Activated CD4-positive, CD25-positive, alpha-beta regulatory T cell (primary cell): ENCODE results near the gene ANKRD33B.
"Not testable (repeated sequence)": the region's sequence is repeated elsewhere in the genome, so short reads cannot be mapped to it uniquely, and the experiment has no call there.

Source experiments
- DNase-seq, 4 experiments: peaks; one replicate each; lab custom pipeline; 2025; lab: John Stamatoyannopoulos, UW

ANKRD33B gene

DNA sequence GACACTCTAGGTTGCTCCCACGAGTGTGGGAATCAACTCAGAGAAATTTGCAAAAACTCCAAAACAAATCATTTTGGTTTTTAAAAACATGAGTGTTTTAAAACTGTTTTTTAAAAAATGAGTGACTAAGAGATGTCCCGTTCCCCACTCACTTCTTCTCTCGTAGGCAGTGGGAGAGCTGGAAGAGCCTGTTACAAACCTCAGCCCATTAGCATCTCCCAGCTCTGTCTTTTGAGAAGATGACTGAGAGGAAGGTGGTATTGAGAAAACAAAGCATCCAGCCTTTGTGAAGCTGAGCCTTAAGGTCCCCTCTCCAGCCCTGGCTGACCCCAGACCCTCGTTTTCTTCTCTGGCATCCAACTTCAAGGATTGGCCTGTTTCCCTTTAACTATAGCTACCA is 4.7 kb upstream of the ANKRD33B start:
- no peak for DNase-seq

DNA sequence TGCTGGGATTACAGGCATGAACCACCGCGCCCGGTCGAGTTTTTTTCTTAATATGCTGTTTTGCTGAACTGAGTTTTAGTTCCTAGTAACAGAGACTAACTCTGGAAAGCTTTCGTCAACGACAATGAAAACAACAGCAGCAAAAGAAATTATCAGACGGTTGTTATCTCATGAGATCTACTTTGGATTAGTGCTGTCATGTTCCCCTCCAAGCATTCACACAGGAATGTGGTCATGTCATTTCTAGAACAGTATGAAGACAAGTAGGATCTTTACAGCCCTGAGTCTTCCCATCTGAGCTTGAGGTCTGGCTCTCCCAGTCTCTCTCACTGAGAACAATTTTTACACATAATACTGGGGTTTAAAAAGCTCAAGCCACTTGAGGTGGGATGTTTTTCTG is 4.0 kb upstream of the ANKRD33B start:
- DNase-seq, result no peak

DNA sequence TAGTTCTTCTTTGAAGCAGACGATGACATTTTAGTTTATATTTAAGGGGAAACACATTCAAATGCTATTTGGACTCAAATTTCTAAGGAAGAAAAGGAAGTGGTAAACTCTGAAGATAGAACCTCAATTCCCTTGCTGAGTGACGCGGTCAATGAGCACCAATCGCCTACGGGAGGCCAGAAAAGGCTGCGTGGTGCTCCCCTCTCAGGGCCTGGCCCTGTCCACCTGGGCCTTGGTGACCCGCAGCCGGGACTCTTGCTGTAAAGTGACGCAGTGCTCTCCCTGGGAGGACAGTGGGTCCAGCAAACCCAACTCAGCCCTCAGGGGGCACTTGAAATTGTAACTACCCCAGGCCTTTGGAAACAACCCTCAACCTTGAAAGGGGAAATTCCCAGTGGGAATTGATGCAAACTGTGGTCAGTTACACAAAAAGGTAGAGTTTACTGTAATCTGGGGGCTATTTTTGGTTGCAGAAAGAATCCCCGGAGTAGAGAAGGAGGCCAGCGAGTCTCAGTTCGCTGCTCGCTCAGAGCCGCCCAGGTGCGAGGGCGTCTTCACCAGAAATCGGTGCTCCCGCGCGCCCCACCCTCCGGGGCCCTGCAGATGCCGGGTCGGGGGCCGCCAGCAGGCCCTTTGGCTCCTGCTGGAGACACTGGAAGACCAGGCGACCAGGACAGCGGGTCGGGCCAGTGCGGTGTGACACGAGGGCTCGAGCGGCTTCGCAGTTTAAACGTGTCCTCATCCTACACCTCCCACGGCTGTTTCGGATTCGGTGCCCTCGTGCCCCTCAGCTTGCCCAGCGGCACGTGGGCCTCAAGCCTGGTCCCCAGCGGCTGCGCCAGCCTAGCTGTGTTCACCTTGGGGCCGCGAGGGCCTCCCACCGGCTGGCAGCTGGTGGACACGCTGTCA is 1.4 kb upstream of the ANKRD33B start:
- DNase-seq, result no peak

DNA sequence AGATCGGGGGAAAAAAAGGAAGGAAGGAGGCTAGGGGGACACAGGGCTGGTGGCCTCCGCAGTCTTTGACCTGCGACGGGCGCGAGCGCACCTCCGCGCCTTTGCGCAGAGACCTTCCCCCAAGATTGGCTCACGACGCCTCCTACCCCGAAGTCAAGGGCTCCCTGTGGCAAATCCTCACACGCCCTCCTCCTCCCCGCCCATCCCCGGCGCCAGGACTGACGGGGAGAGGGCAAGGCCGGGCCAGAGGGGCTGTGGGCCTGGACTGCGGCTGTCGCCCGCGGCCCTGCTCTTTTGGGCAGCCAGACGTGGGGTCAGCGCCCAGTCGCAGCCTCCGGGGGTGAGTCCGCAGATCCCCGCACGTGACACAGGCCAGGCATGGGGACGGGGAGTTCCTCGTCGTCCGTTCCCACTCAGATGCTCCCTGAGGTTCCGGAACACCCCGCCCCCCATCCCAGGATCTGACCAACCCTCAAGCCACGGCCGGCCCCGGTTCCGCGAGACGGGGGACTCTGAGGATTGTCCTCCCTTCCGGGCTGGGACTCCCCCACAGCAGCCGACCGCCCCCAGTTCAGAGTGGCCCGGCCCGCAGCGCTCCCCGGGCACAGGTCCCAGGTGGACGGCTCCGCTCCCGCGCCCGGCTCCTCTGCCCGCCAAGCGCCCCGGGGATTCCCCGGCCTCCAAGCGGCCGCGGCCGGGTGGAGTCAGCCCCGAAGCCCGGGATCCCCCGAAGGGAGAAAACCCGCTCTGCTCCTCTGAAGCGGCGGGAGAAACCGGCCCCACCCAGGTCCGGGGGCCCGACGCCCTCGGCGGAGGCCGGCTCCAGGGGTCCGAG is 543 bp upstream of the ANKRD33B start:
- DNase-seq, result peak in 1 of 4 experiments; percentile 35

DNA sequence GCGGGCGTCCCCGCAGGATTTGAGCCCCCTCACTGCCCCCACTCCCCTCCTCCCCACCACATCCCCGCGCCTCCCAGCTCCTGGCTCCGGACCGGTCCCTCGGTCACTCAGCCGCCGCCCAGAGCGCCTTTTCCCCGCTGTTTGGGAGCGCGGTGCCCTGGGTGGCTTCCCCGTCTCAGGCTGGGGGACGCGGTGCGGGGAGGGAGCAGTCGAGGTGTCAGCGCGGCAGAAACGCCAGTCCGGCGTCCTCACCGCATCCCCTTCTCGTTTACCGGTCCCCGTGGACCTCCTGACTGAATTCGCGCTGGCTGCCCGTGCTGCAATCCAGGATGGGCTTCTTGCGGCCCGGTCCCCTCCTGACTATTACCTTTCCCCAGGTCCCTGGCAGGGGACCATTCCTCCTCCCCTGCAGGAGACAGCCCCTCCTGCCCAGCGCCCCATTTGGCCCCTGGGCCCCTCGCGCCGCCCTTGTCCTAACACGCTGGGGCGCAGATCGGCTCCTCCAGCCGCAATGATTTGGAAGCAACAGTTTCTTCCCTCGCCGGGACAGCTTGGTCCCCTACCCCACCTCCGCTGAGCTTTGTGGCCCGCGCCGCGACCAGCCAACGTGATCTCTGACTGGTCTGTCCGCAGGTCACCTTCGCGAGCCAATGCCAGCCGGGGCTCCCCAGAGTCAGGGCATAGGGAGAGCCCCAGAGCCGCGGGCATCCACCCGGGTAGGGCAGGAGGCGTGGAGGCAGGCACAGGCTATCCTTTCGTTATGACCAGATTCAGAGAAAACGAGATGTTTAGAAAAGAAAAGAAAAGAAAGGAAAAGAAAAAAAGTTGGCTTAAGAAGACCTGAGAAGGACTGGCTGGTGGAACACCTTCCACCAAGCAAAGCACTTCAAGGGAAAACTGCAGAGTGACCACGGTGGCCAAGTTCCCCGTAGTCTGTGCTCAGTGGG is 1.2 kb downstream of the ANKRD33B start:
- no peak for DNase-seq

DNA sequence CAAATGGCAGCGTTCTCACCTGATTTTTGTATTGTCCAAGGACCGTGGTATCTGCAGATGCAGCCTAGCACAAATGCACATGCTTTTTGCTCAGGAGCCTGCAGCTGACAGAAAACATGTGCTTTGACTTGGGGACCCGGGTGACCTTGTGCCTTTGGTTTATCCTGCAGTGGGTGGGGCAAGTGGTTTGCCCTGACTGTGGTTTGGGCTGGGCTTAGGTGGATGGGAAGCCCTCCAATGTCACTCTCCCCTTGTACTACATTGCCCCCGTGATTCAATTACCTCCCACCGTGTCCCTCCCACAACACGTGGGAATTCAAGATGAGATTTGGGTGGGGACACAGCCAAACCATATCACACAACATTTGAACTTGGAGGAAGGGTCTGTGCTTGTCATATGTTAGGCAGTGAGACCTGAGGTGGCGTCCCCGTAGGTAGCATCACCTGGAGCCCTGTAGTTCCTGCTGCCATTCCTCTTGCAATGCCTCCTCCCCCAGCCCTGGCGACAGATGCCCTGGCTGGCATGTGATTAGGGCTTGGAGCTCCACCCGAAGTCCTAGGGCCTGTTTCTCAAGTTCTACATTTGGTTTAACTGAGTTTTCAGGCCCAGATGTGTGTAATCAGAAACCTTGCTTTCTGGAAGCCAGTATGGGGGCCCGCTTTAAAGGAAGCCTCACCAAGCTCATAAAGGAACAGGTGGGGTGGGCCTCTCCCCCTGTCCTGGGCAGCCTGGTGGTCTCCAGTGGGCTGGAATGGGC is 2.1 kb downstream of the ANKRD33B start:
- DNase-seq, result no peak

DNA sequence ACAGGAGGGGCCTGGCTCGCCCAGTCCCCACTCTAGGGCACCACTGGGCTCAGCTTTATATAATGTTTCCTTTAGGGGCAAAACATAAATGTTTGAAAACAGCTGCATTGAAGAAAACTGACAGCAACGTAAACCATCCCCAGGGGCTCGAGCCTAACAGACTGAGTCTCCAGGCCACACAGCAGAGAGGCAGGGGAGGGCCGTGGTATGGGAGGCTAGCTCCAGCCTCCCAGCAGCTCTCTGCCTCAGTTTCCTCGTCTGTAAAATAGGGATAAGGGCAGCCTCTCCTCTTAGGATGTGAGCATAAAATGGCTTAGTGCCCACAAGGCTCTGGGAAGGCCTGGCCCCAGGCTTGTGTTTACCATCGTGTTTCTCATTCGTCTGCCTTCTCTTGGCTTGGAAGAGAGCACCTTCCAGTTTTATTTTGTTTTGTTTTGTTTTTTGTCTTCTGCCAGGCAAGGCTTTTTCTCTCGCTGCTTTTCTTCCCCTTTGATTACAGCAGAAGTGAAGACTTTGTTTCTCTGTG is 2.7 kb downstream of the ANKRD33B start:
- no peak for DNase-seq

DNA sequence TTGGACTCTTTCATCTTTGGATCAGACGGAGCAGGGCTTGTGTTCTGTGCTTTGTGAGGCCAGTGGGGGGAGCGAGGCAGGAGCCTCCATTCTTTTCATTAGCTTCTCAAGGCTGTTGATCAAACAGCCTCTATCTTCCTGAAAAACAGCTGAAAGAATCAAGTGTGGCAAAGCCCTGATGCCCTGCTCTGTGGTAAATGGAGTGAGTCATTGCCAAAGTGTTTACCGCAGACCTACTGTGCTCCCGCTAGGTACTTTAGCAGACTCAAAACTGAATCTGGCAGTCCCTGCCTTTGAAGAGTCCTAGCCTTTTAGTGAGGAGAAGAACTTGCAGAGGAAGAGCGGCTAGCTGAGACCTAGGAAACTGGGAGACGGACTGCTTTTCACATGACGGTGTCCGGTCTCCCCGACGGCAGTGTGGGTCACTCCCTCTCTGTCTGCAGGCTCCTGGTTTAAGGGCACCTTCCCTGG is 3.3 kb downstream of the ANKRD33B start:
- no peak for DNase-seq

DNA sequence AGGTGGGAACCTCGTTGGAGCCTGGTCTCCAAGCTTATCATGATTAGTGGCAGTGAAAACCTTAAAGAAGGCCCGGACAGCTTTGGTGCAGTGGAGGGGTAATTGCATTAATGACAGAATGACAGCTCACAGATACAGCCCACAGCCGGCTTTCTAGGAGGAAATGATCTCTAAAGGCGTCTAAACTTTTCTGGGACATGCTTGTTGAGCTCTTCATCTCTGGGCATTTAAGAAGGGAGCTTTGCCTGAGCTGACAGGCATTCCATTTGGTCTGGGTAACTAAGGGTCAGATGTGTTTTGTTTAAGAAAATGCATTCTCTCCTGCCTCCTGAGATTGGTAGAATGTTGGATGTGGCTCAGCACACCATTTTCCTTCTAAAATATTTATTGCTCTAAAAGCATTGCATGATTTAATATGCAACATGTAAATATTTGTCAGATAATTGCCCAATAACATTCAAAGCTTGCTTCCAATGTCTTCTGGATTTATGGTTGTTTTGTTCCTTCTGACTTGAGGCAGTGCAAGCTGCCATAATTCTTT is 4.0 kb downstream of the ANKRD33B start:
- DNase-seq, result no peak

DNA sequence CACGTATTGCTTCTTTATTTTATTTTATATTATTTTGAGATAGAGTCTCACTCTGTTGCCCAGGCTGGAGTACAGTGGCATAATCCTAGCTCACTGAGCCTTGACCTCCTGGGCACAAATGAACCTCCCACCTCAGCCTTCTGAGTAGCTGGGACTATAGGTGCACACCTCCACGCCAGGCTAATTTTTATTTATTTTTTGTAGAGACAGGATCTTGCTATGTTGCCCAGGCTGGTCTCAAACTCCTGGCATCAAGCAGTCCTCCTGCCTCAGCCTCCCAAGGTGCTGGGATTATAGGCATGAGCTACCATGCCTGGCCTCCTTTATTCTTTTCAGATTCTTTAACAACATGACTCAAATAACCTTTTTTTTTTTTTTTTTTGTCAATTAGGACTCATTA is 6.7 kb downstream of the ANKRD33B start:
- not testable (repeated sequence) for DNase-seq

DNA sequence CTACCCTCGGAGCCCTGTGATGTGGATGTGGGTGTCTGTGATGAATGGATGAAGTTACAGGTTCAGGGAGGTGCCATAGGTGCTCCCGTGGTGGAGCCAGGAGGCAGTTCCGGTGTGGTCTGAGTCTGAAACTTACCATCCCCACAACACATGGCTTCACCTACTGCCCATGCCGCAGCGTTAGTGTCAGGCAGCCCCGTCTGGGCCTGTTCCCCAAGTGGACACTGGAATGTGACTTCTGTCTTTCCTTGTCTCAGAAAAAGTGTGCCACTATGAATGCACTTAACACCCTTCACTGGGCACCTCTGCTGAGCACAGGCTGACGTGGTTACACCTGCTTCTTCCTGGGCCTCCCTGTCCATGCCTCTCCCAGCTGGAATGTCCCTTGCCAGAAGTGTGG is 8.6 kb downstream of the ANKRD33B start:
- no peak for DNase-seq

DNA sequence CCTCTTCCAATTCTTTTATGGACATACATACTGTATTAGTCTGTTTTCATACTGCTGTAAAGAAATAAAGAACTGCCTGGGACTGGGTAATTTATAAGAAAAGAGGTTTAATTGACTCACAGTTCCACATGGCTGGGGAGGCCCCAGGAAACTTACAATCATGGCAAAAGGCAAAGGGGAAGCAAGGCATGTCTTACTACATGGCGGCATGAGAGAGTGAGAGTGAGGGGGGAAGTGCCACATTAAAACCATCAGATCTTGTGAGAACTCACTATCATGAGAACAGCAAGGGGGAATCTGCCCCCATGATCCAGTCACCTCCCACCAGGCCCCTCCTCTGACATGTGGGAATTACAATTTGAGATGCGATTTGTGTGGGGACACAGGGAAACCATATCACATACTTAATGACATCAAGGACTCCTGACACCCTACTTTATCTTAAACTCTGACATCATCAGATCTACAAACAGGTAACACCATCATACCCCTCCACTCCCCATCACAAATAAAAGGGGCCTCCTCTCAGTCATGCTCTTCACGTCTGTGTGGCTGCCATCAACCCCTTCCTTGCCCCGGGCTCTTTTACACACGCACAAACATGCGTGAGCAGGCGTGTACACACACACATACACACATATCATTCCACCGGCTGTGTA is 9.7 kb downstream of the ANKRD33B start:
- no peak for DNase-seq

DNA sequence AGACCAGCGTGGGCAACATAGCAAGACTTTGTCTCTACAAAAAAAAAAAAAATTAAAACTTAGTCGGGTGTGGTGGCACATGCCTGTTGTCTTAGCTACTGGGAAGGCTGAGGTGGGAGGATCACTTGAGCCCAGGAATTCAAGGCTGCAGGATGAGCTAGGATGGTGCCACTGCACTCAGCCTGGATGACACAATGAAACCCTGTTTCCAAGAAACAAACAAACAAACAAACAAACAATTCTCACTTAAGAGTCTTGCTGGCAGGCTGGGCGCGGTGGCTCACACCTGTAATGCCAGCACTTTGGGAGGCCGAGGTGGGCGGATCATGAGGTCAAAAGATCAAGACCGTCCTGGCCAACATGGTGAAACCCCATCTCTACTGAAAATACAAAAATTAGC is 11.0 kb downstream of the ANKRD33B start:
- DNase-seq, result not testable (repeated sequence)

DNA sequence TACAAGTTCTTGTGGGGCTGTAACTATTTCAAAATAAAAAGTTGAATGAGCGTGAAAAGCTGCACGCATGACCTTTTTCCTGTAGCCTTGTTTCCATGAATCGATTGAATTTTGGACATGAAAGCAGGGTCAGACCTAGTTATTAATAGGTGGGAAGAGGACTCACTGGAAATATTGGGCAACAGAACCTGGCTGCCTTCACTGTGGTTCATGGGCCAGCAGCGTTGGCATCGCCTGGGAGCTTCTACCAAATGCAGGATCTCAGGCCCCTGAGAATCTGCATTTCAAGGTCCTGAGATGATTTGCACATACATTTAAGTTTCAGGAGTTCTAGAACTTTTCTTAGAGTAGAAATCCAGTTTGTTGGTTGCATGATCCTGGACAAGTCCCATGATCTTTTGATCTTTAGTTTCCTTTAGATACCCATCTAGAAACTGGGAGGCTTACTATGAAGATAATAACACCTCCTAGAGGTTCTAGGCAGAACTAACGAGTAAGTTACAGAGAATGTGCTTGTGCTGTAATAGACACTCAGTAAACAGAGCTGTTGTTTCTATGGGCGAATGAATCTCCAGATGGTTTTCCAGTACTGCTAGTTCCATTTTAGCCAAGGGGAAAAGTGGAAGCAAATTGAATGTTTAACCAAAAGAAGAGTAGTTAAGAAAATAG is 12.4 kb downstream of the ANKRD33B start:
- no peak for DNase-seq

DNA sequence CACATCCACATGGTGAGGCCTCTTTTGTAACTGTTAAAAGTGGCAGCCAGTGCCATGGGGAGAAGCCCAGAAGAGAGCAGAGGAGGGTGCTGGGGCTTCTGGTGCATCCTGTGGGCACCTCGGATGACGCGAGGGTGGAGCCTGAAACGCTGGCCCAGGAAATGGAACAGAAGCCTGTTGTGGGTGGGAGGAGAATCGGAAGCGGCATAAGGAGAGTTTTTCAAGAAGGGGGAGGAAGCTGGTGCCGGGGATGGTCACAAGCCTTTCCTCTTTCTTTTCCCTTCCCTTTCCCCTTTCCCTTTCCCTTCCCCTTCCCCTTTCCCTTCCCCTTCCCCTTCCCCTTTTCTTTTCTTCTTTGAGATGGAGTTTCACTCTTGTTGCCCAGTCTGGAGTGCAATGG is 12.9 kb downstream of the ANKRD33B start:
- no peak for DNase-seq

DNA sequence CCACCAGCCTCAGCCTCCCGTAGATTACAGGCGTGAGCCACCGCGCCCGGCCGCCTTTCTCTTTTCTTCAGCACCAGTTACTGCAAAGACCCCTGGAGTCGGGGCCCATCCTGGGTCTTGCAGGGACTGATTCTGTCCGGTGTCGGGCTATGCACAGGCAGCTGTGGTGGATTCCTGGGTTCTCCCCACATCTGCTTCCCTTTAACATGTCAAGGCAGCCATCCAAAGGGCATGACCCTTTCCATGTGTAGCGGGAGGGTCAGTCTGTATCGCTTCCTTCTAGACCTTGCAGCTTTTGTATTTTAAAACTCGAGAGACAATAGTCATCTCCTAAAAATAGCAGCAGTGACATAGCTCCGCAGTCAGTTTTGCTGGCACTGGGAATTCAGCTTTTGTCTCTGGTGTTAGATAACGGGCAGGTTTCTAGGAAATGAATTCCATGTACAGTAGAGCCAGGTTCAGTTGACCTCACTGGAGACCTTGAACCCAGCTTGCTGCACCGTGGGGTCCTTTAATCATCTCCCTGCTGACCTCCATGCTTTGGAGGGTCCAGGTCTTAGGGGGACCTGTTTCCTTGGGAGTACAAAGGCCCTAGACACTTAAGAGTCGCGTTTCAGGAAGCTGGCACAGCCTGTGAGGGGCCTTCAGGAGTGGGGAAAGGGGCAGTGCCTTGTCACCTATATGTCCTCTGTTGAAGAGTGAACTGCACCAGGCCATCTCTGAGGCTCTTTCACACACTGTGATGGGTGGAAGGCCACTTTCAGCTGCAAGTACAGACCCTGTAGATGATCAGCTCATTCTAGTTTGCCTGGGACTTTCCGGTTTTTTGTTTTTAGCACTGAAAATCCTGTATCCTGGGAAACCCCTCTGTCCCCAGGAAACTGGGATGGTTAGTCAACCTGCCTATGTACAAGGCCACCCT is 13.8 kb downstream of the ANKRD33B start:
- no peak for DNase-seq

DNA sequence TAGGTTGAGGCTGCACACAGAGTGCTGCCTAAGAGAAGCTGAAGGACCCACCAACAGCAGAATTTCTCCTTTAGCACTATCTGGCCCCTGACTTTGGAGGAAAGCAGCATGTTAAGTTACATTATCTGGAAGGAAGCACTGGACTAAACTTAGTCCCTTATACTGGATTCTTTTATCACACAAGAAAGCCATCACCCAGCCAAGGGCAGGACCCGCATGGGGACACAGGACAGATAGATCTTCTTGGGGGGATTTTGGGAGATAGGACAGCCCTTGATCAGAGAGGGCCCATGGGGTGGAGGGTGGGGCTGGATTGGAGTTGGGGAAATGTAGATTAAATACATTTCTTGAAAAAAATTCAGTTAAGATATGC is 14.4 kb downstream of the ANKRD33B start:
- no peak for DNase-seq

DNA sequence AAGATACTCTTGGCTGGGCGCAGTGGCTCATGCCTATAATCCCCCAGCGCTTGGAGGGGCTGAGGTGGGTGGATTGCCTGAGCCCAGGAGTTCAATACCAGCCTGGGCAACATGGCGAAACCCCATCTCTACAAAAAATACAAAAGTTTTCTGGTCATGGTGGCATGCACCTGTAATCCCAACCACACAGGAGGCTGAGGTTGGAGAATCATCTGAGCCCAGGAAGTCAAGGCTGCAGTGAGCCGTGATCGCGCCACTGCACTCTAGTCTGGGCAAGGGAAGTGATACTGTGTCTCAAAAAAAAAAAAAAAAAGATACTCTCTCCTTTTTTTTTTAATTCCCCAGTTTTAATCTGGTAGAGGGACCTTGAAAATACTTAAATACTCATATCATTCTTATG is 15.0 kb downstream of the ANKRD33B start:
- DNase-seq, result no peak
